ENCODE measurements around the gene TNS3.

DNA sequence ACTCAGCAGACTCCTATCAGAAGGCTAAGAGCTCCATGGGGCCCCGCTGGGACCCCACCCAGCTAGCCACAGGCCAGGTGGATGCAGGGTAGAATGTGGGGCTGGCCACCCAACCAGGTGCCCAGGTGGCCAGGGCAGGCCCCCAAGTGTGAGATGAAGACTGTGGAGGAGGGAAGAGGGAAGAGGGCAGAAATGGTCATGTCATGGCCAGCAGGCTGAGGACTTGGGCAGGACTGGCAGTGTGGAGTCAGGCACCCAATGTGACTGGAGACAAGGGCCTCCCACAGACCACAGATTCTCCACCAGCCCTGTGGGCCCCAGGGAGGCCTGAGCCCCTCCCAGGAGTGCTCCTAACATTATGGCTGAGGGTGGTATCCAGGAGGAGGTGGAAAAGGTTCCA is 141.6 kb downstream of the TNS3 start:
- TF ChIP-seq CTCF (conservative IDR thresholded peaks at IDR 0.05 in 1 of 2, IDR thresholded peaks at IDR 0.05 in 1 of 2; ENCODE audit: extremely low read depth in 1 of 2, insufficient read depth in 1 of 2, low read depth in 1 of 2, low read length in 2 of 2) (no peak), EZH2 (IDR thresholded peaks at IDR 0.05; ENCODE audit: borderline replicate concordance, low read length) (no peak)
